HEK293 (cell line): Measurements from ENCODE around the gene PFDN5.
A peak's percentile ranks its signal among the peaks of the same experiment; 100 is the strongest.

ENCODE experiments used
- CTCF ChIA-PET: fragments of 350-600 bp; formaldehyde crosslinking; extraction: SDS; loops from one replicate; lab custom pipeline; 2021; ENCODE audit warnings: antibody characterized with exemption; lab: Yijun Ruan, JAX
- POLR2A ChIA-PET: fragments of 300-600 bp; formaldehyde crosslinking; extraction: SDS; loops from one replicate; lab custom pipeline; 2020; ENCODE audit warnings: antibody characterized with exemption, inconsistent platforms; lab: Yijun Ruan, JAX
- H3K27ac ChIP-seq: fragments of 200-500 bp; sonication (Bioruptor generic); 2 replicates; pipeline ENCODE4 v1.5.1; 2014; ENCODE audit warnings: low read depth, low read length, control low read depth, inconsistent platforms; ENCODE audit errors: extremely low read depth
- H3K36me3 ChIP-seq, 2 experiments: fragments of 200-500 bp in 1 of 2; sonication (Bioruptor generic) in 1 of 2; 1 replicate in 1 of 2; 2 replicates in 1 of 2; pipeline ENCODE4 v1.5.1; 2014 to 2017; ENCODE audit warnings: inconsistent platforms in 2 of 2, low read length in 2 of 2; ENCODE audit not compliant: control insufficient read depth in 2 of 2, insufficient read depth in 1 of 2
- H3K4me1 ChIP-seq: fragments of 200-500 bp; sonication (Bioruptor generic); 2 replicates; pipeline ENCODE4 v1.5.1; 2014; ENCODE audit warnings: mild to moderate bottlenecking, low read length, inconsistent platforms; ENCODE audit not compliant: control insufficient read depth, insufficient read depth
- H3K4me3 ChIP-seq: 2 replicates; pipeline ENCODE4 v1.5.1; 2011; ENCODE audit warnings: low read depth, mild to moderate bottlenecking, control low read depth, low read length, moderate library complexity
- H3K9me3 ChIP-seq: fragments of 200-500 bp; sonication (Bioruptor generic); 2 replicates; pipeline ENCODE4 v1.5.1; 2014; ENCODE audit warnings: low read depth, low read length, inconsistent platforms; ENCODE audit not compliant: control insufficient read depth, insufficient read depth
- GFI1B ChIP-seq: fragments of 450-650 bp; formaldehyde crosslinking; IDR thresholded peaks from 2 replicates; pipeline ENCODE4 v1.5.1; 2016; ENCODE audit warnings: missing biosample characterization, missing genetic modification characterization
- GLI2 ChIP-seq: fragments of 450-650 bp; formaldehyde crosslinking; IDR thresholded peaks from 2 replicates; pipeline ENCODE4; 2017; ENCODE audit warnings: missing biosample characterization, missing genetic modification characterization, low read depth, borderline replicate concordance
- GLIS2 ChIP-seq: fragments of 450-650 bp; formaldehyde crosslinking; IDR thresholded peaks from 2 replicates; pipeline ENCODE4 v1.5.1; 2016; ENCODE audit warnings: missing biosample characterization, missing genetic modification characterization
- HOXD13 ChIP-seq: sonication (generic); formaldehyde crosslinking; IDR thresholded peaks from 2 replicates; pipeline ENCODE4 v1.8.0; 2022; ENCODE audit warnings: missing genetic modification reagents, borderline replicate concordance
- KLF1 ChIP-seq: fragments of 450-650 bp; formaldehyde crosslinking; IDR thresholded peaks from 2 replicates; pipeline ENCODE4 v1.5.1; 2016; ENCODE audit warnings: missing biosample characterization, missing genetic modification characterization
- PRDM2 ChIP-seq: fragments of 450-650 bp; formaldehyde crosslinking; IDR thresholded peaks from 2 replicates; pipeline ENCODE4 v1.5.1; 2016; ENCODE audit warnings: missing biosample characterization, missing genetic modification characterization, borderline replicate concordance
- PRDM4 ChIP-seq: fragments of 450-650 bp; formaldehyde crosslinking; IDR thresholded peaks from 2 replicates; pipeline ENCODE4 v1.5.1; 2017; ENCODE audit warnings: missing biosample characterization, missing genetic modification characterization
- RBAK ChIP-seq: fragments of 450-650 bp; formaldehyde crosslinking; IDR thresholded peaks from 2 replicates; pipeline ENCODE4 v1.5.1; 2016; ENCODE audit warnings: missing biosample characterization, missing genetic modification characterization
- REPIN1 ChIP-seq: fragments of 450-650 bp; formaldehyde crosslinking; IDR thresholded peaks from 2 replicates; pipeline ENCODE4 v1.5.1; 2017; ENCODE audit warnings: missing biosample characterization, missing genetic modification characterization, low read depth
- ZBTB1 ChIP-seq: fragments of 450-650 bp; formaldehyde crosslinking; IDR thresholded peaks from 2 replicates; pipeline ENCODE4 v1.5.1; 2016; ENCODE audit warnings: missing biosample characterization, missing genetic modification characterization
- ZBTB17 ChIP-seq: fragments of 450-650 bp; formaldehyde crosslinking; IDR thresholded peaks from 2 replicates; pipeline ENCODE4 v1.5.1; 2016; ENCODE audit warnings: missing biosample characterization, missing genetic modification characterization
- ZNF23 ChIP-seq: fragments of 450-650 bp; formaldehyde crosslinking; IDR thresholded peaks from 2 replicates; pipeline ENCODE4 v1.5.1; 2016; ENCODE audit warnings: missing biosample characterization, missing genetic modification characterization, borderline replicate concordance
- ZNF266 ChIP-seq: fragments of 450-650 bp; formaldehyde crosslinking; IDR thresholded peaks from 2 replicates; pipeline ENCODE4 v1.5.1; 2016; ENCODE audit warnings: missing biosample characterization, missing genetic modification characterization, low read depth
- ZNF521 ChIP-seq: fragments of 450-650 bp; formaldehyde crosslinking; IDR thresholded peaks from 2 replicates; pipeline ENCODE4 v1.5.1; 2017; ENCODE audit warnings: missing biosample characterization, mild to moderate bottlenecking, missing genetic modification characterization
- ZNF837 ChIP-seq: fragments of 450-650 bp; formaldehyde crosslinking; IDR thresholded peaks from 2 replicates; pipeline ENCODE4 v1.5.1; 2016; ENCODE audit warnings: missing biosample characterization, missing genetic modification characterization
- TF ChIP-seq, protein P1 (sequence below): fragments of 450-650 bp; IDR thresholded peaks from 2 replicates; pipeline ENCODE4 v1.5.1; 2018; ENCODE audit warnings: missing biosample characterization, mild to moderate bottlenecking, missing genetic modification characterization

Gene PFDN5

DNA sequence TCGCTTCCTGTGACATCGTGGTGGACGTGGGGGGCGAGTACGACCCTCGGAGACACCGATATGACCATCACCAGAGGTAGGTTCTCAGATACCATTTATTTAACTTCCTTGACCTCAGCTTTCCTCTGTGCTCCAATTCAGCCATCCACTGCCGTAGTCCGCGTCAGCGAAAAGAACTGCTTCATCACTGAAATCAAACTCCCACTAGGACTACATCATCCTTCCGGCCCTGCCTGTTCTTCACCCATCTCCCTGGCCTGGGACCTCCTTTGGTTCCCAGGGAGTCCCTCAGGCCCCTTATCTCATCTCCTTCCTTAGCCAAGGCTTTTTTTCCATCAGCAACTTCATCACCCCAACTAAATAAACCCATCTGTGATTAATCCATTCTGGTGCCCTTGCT lies 4.8 kb downstream of the PFDN5 start:
- peak overlapping the region; percentile 98 for H3K4me3 ChIP-seq
- peaks cover 4% of the 10 kb centered on the region for H3K4me1 ChIP-seq
- peak overlapping the region; percentile 78; the same call in 1 of the 2 replicates for H3K27ac ChIP-seq
- ChIA-PET POLR2A (interaction anchor here (0.6 to 3.0 kb wide), 12 partner anchors 9 to 356 kb away, joined by 3 to 27 read pairs (median 6); partner anchors contain the start of genes AAAS, CSAD, ESPL1 and SP1), CTCF (interaction anchor here (1.0 to 2.5 kb wide), 3 partner anchors 21 to 209 kb away, joined by 3 to 13 read pairs (median 7); partner anchors contain the start of gene AAAS)
- no peaks in the 10 kb centered on the region for H3K9me3 ChIP-seq
- TF ChIP-seq PRDM2 (tag by site-specific recombination) (0 out of 2 replicates have a peak, but pooled peaks have one; percentile 20), KLF1 (no peak), ZBTB17 (tag by site-specific recombination) (peak; percentile 3)
- H3K36me3 ChIP-seq = peaks cover 36 to 59% of the 10 kb centered on the region in 2 experiments

- H3K4me1 ChIP-seq = peaks cover 4% of the 10 kb centered on the region
- no peak for TF ChIP-seq RBAK (tag by site-specific recombination)
- no peak for TF ChIP-seq GLIS2 (tag by site-specific recombination)
- no peak for TF ChIP-seq GFI1B (tag by site-specific recombination)
- no peak for TF ChIP-seq ZBTB1 (tag by site-specific recombination)
- TF ChIP-seq GLI2 (tag by site-specific recombination) = no peak
- H3K4me3 ChIP-seq = no peak overlapping the region
- ChIA-PET CTCF (interaction anchor here (0.8 to 1.5 kb wide), 2 partner anchors 19 to 90 kb away, joined by 3 to 4 read pairs; partner anchors contain the start of gene AAAS), POLR2A (interaction anchor here (1.4 kb wide), 1 partner anchor 19 kb away, joined by 3 read pairs; the partner anchor contains the start of gene AAAS)
- H3K27ac ChIP-seq = no peak overlapping the region
- H3K9me3 ChIP-seq = no peaks in the 10 kb centered on the region
- peaks cover 34 to 71% of the 10 kb centered on the region in 2 experiments for H3K36me3 ChIP-seq
Observed at GRCh38 chr12:53302903-53303302, 7.6 kb downstream of the PFDN5 start.

DNA sequence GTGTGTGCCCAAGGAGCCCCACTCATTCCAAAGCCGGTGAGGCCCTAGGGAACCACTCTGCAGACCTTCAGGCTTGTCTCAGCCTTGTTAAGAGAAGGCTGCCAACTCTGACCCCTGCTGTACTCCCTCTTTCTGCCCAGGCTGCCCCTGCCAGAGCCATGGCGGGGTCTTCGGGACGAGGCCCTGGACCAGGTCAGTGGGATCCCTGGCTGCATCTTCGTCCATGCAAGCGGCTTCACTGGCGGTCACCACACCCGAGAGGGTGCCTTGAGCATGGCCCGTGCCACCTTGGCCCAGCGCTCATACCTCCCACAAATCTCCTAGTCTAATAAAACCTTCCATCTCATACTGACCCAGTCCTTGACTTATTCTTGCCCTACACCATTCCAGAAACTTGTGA lies 11.5 kb downstream of the PFDN5 start:
- TF ChIP-seq PRDM4 (tag by site-specific recombination) (no peak), ZNF266 (tag by site-specific recombination) (no peak), HOXD13 (CRISPR knock-in tag) (no peak), ZNF23 (tag by site-specific recombination) (no peak), REPIN1 (tag by site-specific recombination) (no peak), ZNF837 (tag by site-specific recombination) (no peak), ZNF521 (no peak), RBAK (tag by site-specific recombination) (no peak)
- TF ChIP-seq, protein P1, sequence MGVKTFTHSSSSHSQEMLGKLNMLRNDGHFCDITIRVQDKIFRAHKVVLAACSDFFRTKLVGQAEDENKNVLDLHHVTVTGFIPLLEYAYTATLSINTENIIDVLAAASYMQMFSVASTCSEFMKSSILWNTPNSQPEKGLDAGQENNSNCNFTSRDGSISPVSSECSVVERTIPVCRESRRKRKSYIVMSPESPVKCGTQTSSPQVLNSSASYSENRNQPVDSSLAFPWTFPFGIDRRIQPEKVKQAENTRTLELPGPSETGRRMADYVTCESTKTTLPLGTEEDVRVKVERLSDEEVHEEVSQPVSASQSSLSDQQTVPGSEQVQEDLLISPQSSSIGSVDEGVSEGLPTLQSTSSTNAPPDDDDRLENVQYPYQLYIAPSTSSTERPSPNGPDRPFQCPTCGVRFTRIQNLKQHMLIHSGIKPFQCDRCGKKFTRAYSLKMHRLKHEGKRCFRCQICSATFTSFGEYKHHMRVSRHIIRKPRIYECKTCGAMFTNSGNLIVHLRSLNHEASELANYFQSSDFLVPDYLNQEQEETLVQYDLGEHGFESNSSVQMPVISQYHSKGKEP (tag by site-specific recombination) = no peak
- Histone ChIP-seq H3K4me3 (no peak overlapping the region), H3K4me1 (no peaks in the 10 kb centered on the region), H3K27ac (no peak overlapping the region), H3K36me3 (peaks cover 27 to 79% of the 10 kb centered on the region in 2 experiments), H3K9me3 (no peaks in the 10 kb centered on the region)
- ChIA-PET POLR2A (no interaction called here), CTCF (interaction anchor here (0.6 kb wide), 1 partner anchor 151 kb away, joined by 4 read pairs; no protein-coding TSS in a partner anchor)
